HepG2 (cell line): Measurements from ENCODE around the gene RTKN2.

Source experiments
- ATF1 ChIP-seq: IDR thresholded peaks from 2 replicates; pipeline ENCODE4 v1.6.1; 2016; ENCODE audit warnings: mild to moderate bottlenecking, control low read depth
- CHD2 ChIP-seq: IDR thresholded peaks from 2 replicates; pipeline ENCODE4 v1.6.1; 2011; ENCODE audit warnings: low read depth, low read length, improper control_type of control experiment
- CTCF ChIP-seq: sonication (generic); formaldehyde crosslinking; IDR thresholded peaks from 2 replicates; pipeline ENCODE4 v1.5.0; 2020; ENCODE audit warnings: mild to moderate bottlenecking, missing genetic modification reagents, moderate library complexity
- MTF1 ChIP-seq: sonication (generic); formaldehyde crosslinking; IDR thresholded peaks from 2 replicates; pipeline ENCODE4 v1.5.0; 2020; ENCODE audit warnings: missing genetic modification reagents
- SAFB2 ChIP-seq: sonication (generic); formaldehyde crosslinking; IDR thresholded peaks from 2 replicates; pipeline ENCODE4 v1.5.1; 2020; ENCODE audit warnings: missing genetic modification reagents, low read depth, mild to moderate bottlenecking, borderline replicate concordance
- SETDB1 ChIP-seq: sonication (generic); formaldehyde crosslinking; IDR thresholded peaks from 2 replicates; pipeline ENCODE4 v1.5.1; 2020; ENCODE audit warnings: missing genetic modification reagents, mild to moderate bottlenecking, borderline replicate concordance
- SNRNP70 ChIP-seq: fragments of 200-400 bp; formaldehyde crosslinking; IDR thresholded peaks from 2 replicates; pipeline ENCODE4 v1.6.1; 2017; ENCODE audit warnings: mild to moderate bottlenecking, low read depth, low read length, moderate library complexity
- ZBTB49 ChIP-seq: sonication (generic); formaldehyde crosslinking; IDR thresholded peaks from 2 replicates; pipeline ENCODE4 v1.4.0; 2020; ENCODE audit warnings: missing genetic modification reagents, borderline replicate concordance
- ZFP1 ChIP-seq: IDR thresholded peaks from 2 replicates; pipeline ENCODE4 v1.6.1; 2016
- ZMYM3 ChIP-seq: sonication (generic); formaldehyde crosslinking; IDR thresholded peaks from 2 replicates; pipeline ENCODE4 v1.5.1; 2020; ENCODE audit warnings: mild to moderate bottlenecking, missing genetic modification reagents
- ZNF280D ChIP-seq: sonication (generic); formaldehyde crosslinking; IDR thresholded peaks from 2 replicates; pipeline ENCODE4 v1.5.1; 2020; ENCODE audit warnings: mild to moderate bottlenecking, missing genetic modification reagents
- TF ChIP-seq, protein P1 (sequence below): sonication (generic); formaldehyde crosslinking; IDR thresholded peaks from 2 replicates; pipeline ENCODE4 v1.4.0; 2020; ENCODE audit warnings: missing genetic modification reagents, mild to moderate bottlenecking, borderline replicate concordance
- TF ChIP-seq, protein P2 (sequence below): sonication (generic); formaldehyde crosslinking; IDR thresholded peaks from 2 replicates; pipeline ENCODE4 v1.4.0; 2020; ENCODE audit warnings: mild to moderate bottlenecking, missing genetic modification reagents

DNA sequence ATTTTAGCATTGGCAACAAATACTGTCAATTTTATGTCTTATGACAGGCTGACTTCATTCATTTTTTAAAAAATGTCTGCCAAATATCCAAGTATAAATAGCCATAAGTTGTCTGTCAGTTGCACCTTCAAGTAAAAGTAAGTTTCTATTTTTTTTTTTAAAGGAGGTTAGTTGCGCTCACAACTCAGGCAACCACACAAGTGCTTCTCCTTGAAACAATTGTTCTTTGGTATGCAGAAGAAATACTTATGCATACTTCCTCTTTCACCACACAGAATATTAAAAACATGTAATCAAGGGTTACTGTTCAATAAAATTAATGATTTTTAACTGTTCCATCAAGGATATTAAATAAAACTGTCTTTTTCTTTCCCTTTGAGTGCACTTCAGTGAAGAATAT lies 97.9 kb downstream of the RTKN2 start:
- TF ChIP-seq, protein P1, sequence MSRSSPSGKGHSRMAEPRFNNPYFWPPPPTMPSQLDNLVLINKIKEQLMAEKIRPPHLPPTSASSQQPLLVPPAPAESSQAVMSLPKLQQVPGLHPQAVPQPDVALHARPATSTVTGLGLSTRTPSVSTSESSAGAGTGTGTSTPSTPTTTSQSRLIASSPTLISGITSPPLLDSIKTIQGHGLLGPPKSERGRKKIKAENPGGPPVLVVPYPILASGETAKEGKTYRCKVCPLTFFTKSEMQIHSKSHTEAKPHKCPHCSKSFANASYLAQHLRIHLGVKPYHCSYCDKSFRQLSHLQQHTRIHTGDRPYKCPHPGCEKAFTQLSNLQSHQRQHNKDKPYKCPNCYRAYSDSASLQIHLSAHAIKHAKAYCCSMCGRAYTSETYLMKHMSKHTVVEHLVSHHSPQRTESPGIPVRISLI (CRISPR knock-in tag): no peak
- no peak for TF ChIP-seq ATF1
- no peak for TF ChIP-seq SAFB2
- no peak for TF ChIP-seq ZMYM3
- TF ChIP-seq ZNF280D (CRISPR knock-in tag): no peak
- TF ChIP-seq CTCF (CRISPR knock-in tag): no peak
- no peak for TF ChIP-seq ZFP1 (CRISPR knock-in tag)
- TF ChIP-seq, protein P2, sequence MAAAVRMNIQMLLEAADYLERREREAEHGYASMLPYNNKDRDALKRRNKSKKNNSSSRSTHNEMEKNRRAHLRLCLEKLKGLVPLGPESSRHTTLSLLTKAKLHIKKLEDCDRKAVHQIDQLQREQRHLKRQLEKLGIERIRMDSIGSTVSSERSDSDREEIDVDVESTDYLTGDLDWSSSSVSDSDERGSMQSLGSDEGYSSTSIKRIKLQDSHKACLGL: no peak
- no peak for TF ChIP-seq MTF1 (CRISPR knock-in tag)
- no peak for TF ChIP-seq SNRNP70
- TF ChIP-seq ZBTB49: no peak
- TF ChIP-seq CHD2: no peak
- no peak for TF ChIP-seq SETDB1 (CRISPR knock-in tag)
